HEK293 (cell line): ENCODE measurements around the gene ABR.

Experiments
- ATF2 ChIP-seq: fragments of 450-650 bp; formaldehyde crosslinking; IDR thresholded peaks from 2 replicates; pipeline ENCODE4 v1.5.1; 2016; ENCODE audit warnings: missing biosample characterization, missing genetic modification characterization, low read depth
- CTCF ChIP-seq: fragments of 450-650 bp; formaldehyde crosslinking; IDR thresholded peaks from 2 replicates; pipeline ENCODE4 v1.5.1; 2016; ENCODE audit warnings: missing biosample characterization, missing genetic modification characterization
- EGR2 ChIP-seq: fragments of 450-650 bp; formaldehyde crosslinking; IDR thresholded peaks from 2 replicates; pipeline ENCODE4 v1.5.1; 2016; ENCODE audit warnings: low read depth, missing biosample characterization, missing genetic modification characterization
- FEZF1 ChIP-seq: fragments of 450-650 bp; formaldehyde crosslinking; IDR thresholded peaks from 2 replicates; pipeline ENCODE4 v1.5.1; 2016; ENCODE audit warnings: missing biosample characterization, missing genetic modification characterization
- KLF9 ChIP-seq: fragments of 450-650 bp; formaldehyde crosslinking; IDR thresholded peaks from 2 replicates; pipeline ENCODE4 v1.5.1; 2016; ENCODE audit warnings: missing biosample characterization, missing genetic modification characterization, low read depth
- ZBTB44 ChIP-seq: fragments of 450-650 bp; IDR thresholded peaks from 2 replicates; pipeline ENCODE4 v1.5.1; 2018; ENCODE audit warnings: missing biosample characterization, mild to moderate bottlenecking, missing genetic modification characterization
- ZIC2 ChIP-seq: fragments of 450-650 bp; formaldehyde crosslinking; IDR thresholded peaks from 2 replicates; pipeline ENCODE4 v1.5.1; 2016; ENCODE audit warnings: missing biosample characterization, missing genetic modification characterization
- ZNF24 ChIP-seq: fragments of 450-650 bp; formaldehyde crosslinking; IDR thresholded peaks from 2 replicates; pipeline ENCODE4 v1.5.1; 2016; ENCODE audit warnings: missing biosample characterization, missing genetic modification characterization
- ZNF658 ChIP-seq: fragments of 450-650 bp; formaldehyde crosslinking; IDR thresholded peaks from 2 replicates; pipeline ENCODE4; 2016; ENCODE audit warnings: missing biosample characterization, missing genetic modification characterization
- ZNF830 ChIP-seq: fragments of 450-650 bp; IDR thresholded peaks from 2 replicates; pipeline ENCODE4 v1.5.0; 2018; ENCODE audit warnings: missing biosample characterization, missing genetic modification characterization, low read depth, mild to moderate bottlenecking, moderate library complexity

GRCh38 chr17:1197781-1198490 is 18.2 kb upstream of the ABR start:
- TF ChIP-seq FEZF1 (no peak), ZNF24 (tag by site-specific recombination) (no peak), ZNF830 (tag by site-specific recombination) (no peak), ZNF658 (tag by site-specific recombination) (no peak), ZIC2 (peak; percentile 66; the same call in 1 of the 2 replicates), EGR2 (no peak), KLF9 (no peak), ATF2 (tag by site-specific recombination) (no peak), ZBTB44 (tag by site-specific recombination) (no peak), CTCF (tag by site-specific recombination) (no peak)
